Prostate gland (tissue), 2 donors: ENCODE measurements around the gene TRABD. TPM values are rescaled to one million over a fixed set of nuclear protein-coding genes. Genes with fewer than 3 reads are reported as not detected.

Experiments
- DNase-seq: peaks from one replicate; pipeline ENCODE4 v3.0.0-alpha.2; 2019; ENCODE audit warnings: low spot score
- H3K27ac ChIP-seq, 2 donors: fragments of 200-600 bp; sonication (generic); 2 replicates each; pipeline ENCODE4 v1.5.1; 2017 to 2019
- H3K27me3 ChIP-seq: fragments of 200-600 bp; sonication (generic); replicated peaks from 2 replicates; pipeline ENCODE4 v1.5.1; 2019; ENCODE audit not compliant: insufficient read depth
- H3K36me3 ChIP-seq, 2 donors: fragments of 200-600 bp; sonication (generic); 1 replicate in 1 of 2; 2 replicates in 1 of 2; pipeline versions ENCODE4 v1.5.1 to v1.8.1; 2017 to 2019
- H3K4me1 ChIP-seq: fragments of 200-600 bp; sonication (generic); replicated peaks from 2 replicates; pipeline ENCODE4 v1.5.1; 2019
- H3K4me3 ChIP-seq, 2 donors: fragments of 200-600 bp; sonication (generic); 2 replicates each; pipeline ENCODE4 v1.5.1; 2017 to 2019
- H3K9me3 ChIP-seq: fragments of 200-600 bp; sonication (generic); 2 replicates; pipeline ENCODE4 v1.5.1; 2017
- CTCF ChIP-seq, 4 experiments: fragments of 200-600 bp in 2 of 4; fragments of 450-650 bp in 2 of 4; sonication (generic) in 2 of 4; IDR thresholded peaks; 1 replicate in 3 of 4; 2 replicates in 1 of 4; pipeline ENCODE4 v1.5.1; 2016 to 2019; ENCODE audit warnings: antibody characterized with exemption in 4 of 4, mild to moderate bottlenecking in 2 of 4, moderate library complexity in 2 of 4
- POLR2A ChIP-seq: fragments of 450-650 bp; IDR thresholded peaks from one replicate; pipeline ENCODE4 v1.6.1; 2016; ENCODE audit warnings: antibody characterized with exemption, mild to moderate bottlenecking
- POLR2AphosphoS5 ChIP-seq: sonication (generic); formaldehyde crosslinking; IDR thresholded peaks from one replicate; pipeline ENCODE4 v1.6.1; 2017; ENCODE audit warnings: antibody characterized with exemption
- WGBS: methylation state at CpG from one replicate; pipeline ENCODE4 v1.1.5; 2018; 5-methylcytosine and 5-hydroxymethylcytosine counted together
- intact Hi-C: fragments of 100-400 bp; cut with DNase I; formaldehyde crosslinking; loops from one replicate; pipeline ENCODE4 v1.14.2; 2022
- total RNA-seq, 2 donors: library from RNA; depleted of rRNA; stranded (reverse); fragments of >200 nt; gene quantifications; one replicate each; pipeline ENCODE4 v1.1.0, GENCODE V29; 2016

TRABD gene
- total RNA-seq, 2 donors from 2014 or later = 39.1 to 43.1 TPM

GRCh38 chr22:50242406-50242949 lies 56.8 kb downstream of the TRABD start:
- no peak for DNase-seq
- Histone ChIP-seq H3K4me3 (peak overlapping the region; percentile 80 to 95), H3K27me3 (no peaks in the 10 kb centered on the region), H3K9me3 (no peaks in the 10 kb centered on the region), H3K27ac (no peak overlapping the region), H3K4me1 (peaks cover 16% of the 10 kb centered on the region), H3K36me3 (peaks cover 0 to 3% of the 10 kb centered on the region in 2 donors)
- intact Hi-C loops = no loop called here
- 49% methylated on average over 14 of the region's 14 CpGs for WGBS
- TF ChIP-seq POLR2AphosphoS5 = no peak
- TF ChIP-seq POLR2A = no peak
- no peak for TF ChIP-seq CTCF (IDR thresholded peaks at IDR 0.05)

- Histone ChIP-seq H3K4me1 (peaks cover 16% of the 10 kb centered on the region), H3K27ac (peak overlapping the region; percentile 85 to 88), H3K27me3 (no peaks in the 10 kb centered on the region), H3K36me3 (peaks cover 0 to 3% of the 10 kb centered on the region in 2 donors), H3K9me3 (no peaks in the 10 kb centered on the region), H3K4me3 (peak overlapping the region; percentile 80 to 95)
- 18% methylated on average over 27 of the region's 27 CpGs for WGBS
- intact Hi-C loops = no loop called here
- TF ChIP-seq POLR2A (no peak), POLR2AphosphoS5 (no peak), CTCF (IDR thresholded peaks at IDR 0.05) (no peak)
- no peak for DNase-seq
These were observed 58.1 kb downstream of the TRABD start for GRCh38 chr22:50243685-50244419.

GRCh38 chr22:50244420-50245213 lies 58.9 kb downstream of the TRABD start, which contains the start of gene TUBGCP6:
TSS of gene TUBGCP6 (minus strand) at chr22:50245023. CDS start at chr22:50244459, 564 bp downstream.
- Histone ChIP-seq H3K4me1 (peaks cover 16% of the 10 kb centered on the region), H3K9me3 (no peaks in the 10 kb centered on the region), H3K36me3 (peaks cover 0 to 3% of the 10 kb centered on the region in 2 donors), H3K27ac (peak within 1 kb of the TSS; percentile 85 to 88), H3K27me3 (no peaks in the 10 kb centered on the region), H3K4me3 (peak within 1 kb of the TSS; percentile 80 to 95)
- WGBS = under 1% methylated on average over 54 of the region's 76 CpGs
- peak; percentile 96 for DNase-seq
- intact Hi-C loops = no loop called here
- TF ChIP-seq CTCF (IDR thresholded peaks at IDR 0.05) (peak in 3 of 4 experiments; percentile 11 to 49 (median 47)), POLR2AphosphoS5 (peak; percentile 98), POLR2A (peak; percentile 68)

- H3K4me3 ChIP-seq = peak overlapping the region; percentile 80 to 95
- H3K27ac ChIP-seq = peak overlapping the region; percentile 85 to 88
- peaks cover 24% of the 10 kb centered on the region for H3K4me1 ChIP-seq
- TF ChIP-seq CTCF (IDR thresholded peaks at IDR 0.05) = no peak
- no peak for TF ChIP-seq POLR2A
- no peak for TF ChIP-seq POLR2AphosphoS5
- intact Hi-C loops = no loop called here
- no peaks in the 10 kb centered on the region for H3K27me3 ChIP-seq
- H3K9me3 ChIP-seq = no peaks in the 10 kb centered on the region
- WGBS = 11% methylated on average over 49 of the region's 53 CpGs
- H3K36me3 ChIP-seq = no peaks in the 10 kb centered on the region
- DNase-seq = no peak
These were observed 59.7 kb downstream of the TRABD start for GRCh38 chr22:50245214-50246072.
